Activated naive CD8-positive, alpha-beta T cell treated with anti-CD3 and anti-CD28 coated beads, Interleukin-2, amount 50 U/mL, for 16 hours (primary cell): ENCODE data around the gene GRIK3.

Experiments
- DNase-seq: peaks from one replicate; pipeline ENCODE4 v3.0.0-alpha.2; 2020; ENCODE audit warnings: low read depth, low spot score

GRIK3 gene

DNA sequence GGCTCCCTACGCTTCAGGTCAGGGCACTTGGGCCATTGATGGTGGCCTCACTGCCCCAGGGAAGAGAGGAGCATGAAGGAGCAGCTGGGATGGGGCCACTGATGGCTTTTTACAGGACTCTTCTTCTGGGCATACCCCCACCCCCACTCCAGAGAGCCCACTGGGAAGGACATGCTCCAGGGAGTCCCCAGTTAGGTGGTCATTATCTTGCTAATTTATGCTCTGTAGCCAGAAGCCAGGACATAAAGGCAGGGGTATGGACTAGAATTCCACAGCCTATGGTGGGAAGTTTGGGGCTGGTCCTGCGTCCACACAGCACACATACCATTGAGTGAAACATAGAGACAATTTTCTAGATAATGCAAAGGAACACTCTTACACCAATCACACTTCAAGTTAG, 8.8 kb upstream of the GRIK3 start:
- no peak for DNase-seq

- DNase-seq: no peak
Measured at GRCh38 chr1:37042506-37042905, 8.2 kb upstream of the GRIK3 start.

DNA sequence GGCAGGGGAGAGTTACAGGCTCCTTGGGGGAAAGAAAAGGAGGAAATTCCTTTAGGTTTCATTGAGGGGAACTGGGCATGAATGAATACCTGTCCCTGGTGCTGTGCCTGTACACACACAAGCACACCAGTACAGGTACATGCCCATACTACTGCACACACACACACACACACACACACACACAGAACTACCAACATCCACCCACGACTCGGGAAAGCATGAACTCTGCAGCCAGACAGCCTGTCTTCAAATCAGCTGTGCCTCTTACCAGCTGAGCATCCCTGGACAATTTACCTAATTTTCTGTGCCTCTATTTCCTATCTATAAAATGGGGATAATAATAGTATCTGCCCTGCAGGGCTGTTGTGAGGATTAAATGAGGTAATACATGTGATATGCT, 7.2 kb upstream of the GRIK3 start:
- no peak for DNase-seq

DNA sequence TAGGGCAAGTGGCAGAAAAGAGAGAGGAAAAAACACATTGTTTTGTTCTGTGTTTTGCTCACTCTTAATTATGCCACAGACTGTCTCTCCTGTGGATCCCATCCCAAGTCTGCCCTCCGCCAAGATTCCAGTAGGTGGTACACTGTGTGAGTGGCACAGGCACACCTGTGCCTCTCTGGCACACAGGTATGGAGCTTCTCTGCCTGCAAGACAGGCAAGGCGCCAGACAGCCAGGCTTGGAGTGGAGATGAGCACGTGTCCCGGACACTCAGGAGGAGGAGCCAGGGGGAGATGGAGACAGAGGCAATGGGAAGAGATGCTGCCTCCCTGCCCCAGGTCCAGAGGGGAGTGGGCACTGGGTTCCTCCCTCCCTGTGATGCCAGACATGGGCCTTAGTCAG, 6.5 kb upstream of the GRIK3 start:
- no peak for DNase-seq

DNA sequence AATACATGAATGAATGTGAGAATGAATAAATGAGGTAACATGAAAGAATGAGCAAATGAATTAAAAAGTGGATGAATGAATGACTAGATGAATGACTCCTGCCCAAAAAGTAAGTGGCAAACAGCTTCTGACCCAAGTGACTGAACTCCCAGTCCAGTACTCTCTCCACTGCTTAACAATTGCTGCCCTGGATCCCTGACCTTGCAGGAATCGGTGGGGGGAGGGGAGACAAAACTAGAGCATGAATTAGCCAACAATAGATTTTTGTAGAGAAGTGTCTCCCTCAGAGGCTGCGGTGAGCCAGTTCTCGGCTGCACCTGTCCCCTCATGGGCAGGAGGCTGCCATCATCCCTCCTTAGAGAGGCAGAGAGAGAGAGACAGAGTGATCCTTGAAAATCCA, 5.9 kb upstream of the GRIK3 start:
- DNase-seq: no peak

- no peak for DNase-seq
Measured at GRCh38 chr1:37038227-37039093, 4.1 kb upstream of the GRIK3 start.

DNA sequence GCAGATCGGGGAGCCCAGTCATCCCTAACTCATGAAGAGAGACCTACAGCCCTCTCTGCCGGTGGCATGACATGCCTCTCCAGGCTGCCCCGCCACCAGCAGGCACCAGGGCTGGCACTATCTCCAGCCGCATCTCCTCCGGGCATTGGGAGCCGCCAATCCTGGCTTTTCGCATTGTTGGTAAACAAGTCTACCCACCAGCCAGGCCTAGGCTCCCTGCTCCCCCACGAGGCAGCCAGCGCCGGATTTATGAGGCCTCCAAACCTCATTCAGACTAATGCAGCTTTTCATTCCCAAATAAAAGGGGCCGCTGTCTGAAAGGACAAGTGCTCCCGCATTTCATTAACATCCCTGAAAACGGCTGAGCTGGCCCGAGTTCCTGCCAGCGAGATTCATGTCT, 3.4 kb upstream of the GRIK3 start:
- no peak for DNase-seq

DNA sequence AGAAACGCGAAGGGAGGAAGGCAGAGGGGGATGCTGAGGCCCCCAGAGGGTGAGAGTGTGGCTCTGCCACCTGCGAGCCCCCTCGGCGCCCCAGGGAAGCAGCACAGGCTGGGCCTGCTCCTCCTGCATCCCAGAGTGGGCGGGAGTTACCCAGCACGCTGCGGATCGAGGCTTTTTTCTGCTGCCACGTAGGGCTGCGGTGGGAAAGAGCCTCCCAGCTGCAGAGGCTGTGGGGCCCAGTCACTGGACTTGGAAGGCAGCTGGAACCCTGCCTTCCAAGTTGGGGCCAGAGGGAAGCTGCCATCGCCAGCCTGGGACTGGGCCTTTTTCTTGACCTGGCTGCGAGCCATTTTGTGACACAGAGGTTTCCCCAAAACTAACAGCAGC, 2.3 kb upstream of the GRIK3 start:
- DNase-seq: no peak

DNA sequence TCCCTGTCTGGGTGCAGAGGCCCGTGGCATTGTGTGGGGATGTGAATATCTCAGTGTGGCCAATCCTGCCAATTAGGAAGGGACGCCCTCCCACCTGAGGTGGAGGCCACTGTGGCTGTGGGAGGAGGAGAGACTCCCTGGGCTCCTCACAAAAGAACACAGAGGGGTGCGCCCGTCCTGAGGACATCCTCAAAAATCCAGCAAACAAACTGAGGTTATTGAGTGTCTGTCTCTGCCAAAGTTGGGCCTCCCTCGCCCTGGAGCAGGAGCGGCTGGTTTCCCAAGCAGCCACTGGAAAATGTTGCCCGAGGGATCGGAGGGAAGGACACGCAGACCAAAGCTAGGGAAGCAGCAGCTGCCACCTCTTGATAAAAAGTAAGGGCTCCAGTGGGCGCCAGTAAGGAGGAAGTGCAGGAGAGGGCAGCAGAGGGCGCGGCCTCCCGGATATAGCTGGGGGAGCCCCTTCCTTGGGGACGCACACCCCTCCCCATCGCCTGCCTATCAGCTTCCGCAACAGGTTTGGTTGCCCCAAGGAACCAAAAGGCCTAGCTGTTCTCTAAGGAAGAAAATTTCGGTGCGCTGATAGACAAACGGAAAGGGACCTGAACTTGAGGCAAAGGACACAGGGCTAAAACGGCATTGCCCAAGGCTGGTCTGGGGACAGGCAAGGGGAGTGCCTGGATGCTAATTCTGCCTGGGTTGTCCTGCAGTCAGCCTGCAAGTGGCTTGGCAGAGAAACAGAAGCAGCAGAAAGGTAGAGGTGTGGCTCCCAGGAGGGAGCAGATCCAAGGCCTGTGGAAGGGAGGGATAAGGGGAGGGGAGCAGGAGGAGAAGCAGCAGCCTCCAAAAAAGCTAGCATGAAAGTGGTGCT, 1.7 kb upstream of the GRIK3 start:
- DNase-seq: no peak

DNA sequence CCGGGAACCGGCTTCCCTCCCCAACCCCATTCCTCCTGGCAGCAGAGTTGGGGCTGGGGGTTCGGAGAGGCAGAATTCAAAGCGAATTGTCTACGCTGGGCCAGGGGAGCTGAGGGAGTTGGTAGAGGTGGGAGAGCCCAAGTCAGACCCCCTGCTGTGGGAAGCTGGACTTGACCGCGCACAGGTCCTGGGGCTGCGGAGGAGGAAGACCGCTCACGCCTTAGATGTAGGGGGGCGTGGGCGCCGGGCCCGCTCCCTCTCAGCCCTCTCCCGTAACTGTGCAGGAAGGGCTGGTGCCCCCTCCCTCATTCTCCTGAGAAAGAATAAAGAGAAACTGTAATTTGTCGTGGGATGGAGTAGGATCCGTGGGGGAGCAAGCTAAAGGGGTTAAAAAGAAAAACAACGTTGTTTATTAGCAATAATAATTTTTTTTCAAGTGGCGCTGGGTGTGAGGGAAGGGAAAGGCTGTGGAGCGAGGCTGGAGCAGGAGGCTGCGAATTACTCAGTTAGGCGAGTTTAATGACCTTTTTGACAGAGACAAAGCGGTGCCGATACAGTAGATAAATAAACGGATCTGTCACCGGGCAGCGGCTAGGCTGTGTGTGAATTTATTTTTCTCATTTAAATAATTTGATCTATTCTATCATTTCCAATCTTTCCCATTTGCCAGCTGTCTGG, 838 bp upstream of the GRIK3 start:
- no peak for DNase-seq

DNA sequence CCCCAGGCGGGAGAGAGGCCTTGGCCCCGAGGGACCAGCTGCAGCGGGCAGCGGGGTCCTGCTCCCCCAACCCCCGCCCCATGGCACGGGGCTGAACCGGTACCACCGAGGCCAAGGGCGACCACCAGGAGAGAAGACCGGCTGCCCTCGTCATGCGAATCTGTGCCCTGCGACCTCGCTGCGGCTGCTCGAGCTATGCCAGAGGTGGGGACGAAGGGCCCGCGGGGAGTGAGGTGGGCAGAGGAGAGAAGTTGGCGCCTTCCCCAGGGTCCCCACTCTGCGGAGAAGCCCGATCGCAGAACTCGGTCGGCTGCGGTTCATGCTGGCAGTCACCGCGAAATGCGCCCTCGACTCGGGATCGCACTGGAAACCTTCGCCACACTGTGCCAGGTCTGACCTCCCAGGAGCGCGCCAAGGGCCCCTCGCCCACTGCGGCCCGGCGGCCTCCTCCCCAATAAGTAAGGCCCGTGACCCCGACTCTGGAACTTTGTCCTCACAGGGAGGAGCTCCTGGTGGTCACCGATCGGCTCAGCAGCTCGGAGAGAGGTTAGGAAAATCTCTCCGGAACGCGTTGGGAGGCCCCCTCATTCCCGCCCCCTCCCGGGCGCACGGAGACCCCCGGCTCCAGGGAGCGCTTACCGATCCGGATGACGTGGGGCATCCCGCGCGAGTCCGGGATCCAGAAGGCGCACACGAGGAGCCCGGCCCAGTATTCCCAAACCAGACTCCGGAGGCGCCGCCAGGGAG, 787 bp downstream of the GRIK3 start:
- no peak for DNase-seq

DNA sequence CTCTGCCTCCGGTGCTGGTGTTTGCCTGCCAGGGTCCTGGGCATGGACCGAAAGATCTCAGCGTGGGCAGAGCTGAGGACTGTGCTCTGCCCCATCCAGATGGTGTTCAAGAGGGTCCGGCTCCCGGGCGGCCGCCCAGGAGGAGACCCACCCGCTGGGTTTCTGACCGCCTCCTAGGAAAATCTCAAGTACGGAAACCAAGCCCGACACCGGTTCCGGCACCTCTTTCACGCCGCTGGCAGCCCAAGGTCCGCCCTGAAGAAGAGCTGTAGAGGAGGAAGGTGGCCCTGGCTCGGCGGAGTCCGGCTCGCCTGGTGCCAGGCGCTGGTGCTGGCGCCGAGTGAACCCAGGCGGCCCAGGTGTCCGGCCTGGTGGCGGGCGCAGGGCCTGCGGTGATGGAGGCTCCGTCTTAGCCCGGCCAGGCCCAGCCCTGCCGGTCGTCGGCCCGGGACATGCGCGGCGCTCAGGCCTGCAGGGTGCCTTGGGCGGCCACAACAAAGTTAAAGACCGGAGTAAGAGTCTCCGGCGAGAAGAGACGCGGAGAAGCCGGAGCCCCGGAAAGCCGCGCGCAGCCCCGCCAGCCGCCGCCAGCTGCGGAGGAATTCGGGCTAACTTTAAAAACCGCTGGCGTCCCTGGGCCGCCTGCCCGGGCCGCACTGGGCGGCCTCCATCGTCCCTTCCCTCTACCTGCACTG, 1.5 kb downstream of the GRIK3 start:
- DNase-seq: no peak

- no peak for DNase-seq
Measured at GRCh38 chr1:37031871-37032270, 2.4 kb downstream of the GRIK3 start.

DNA sequence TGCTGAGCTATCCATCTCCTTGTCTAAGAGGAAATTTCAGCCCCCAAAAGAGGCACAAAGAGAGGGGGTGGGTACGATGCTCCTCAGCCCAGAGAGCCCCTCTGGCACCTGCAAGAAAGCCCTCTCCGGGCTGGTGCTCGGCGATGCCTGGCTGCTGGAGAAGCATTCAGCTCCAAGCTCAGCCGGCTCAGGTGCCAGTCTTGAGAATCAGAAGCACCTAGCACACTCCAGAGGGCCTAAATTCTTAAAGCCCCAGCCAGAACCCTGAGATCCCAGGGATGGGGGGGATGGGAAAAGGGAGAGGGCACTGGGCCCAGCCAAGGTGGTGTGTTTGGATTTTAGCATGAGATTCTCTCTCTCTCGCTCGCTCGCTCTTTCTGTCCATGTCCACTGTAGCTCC, 2.9 kb downstream of the GRIK3 start:
- DNase-seq: no peak

- no peak for DNase-seq
Measured at GRCh38 chr1:37028981-37029617, 5.2 kb downstream of the GRIK3 start.

GRCh38 chr1:37021502-37021901, 12.8 kb downstream of the GRIK3 start:
- no peak for DNase-seq

GRCh38 chr1:37020653-37021277, 13.6 kb downstream of the GRIK3 start:
- no peak for DNase-seq

DNA sequence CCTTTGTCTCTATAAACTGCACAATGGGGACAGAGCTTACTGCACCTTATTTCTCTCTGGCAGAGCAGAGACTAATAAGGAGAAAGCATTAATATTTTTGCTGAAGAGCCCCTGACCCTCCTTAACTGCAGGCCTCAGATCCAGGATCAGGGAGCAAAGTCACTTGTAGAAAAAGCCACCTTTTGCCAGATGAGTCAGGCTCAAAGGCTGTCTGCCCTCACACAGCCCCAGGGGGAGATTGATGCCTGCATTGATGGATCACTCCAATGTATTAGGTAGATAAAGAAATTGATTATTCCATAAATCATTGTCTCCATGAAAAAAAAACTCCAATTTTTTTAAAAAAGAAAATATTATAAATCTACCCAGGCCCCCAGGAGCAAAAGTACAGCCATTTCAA, 15.8 kb downstream of the GRIK3 start:
- DNase-seq: no peak

DNA sequence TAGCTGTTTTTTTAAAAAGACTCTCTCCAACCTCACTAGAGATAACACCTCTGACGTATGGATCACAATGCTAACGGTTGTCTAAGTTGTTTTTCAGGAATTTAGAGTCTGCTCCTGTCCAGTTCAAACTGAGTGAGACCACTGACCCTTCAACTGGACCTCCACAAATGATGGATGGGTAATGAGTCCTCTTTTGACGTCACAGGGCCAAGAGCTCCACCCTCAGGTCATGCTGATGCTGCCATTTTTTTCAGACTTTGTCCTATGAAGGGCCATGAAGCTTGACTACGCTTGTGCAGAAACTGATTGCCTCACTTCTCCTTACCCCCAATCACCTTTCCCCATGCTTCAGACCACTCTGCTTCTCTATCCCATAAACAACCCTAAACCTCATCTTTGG, 16.6 kb downstream of the GRIK3 start:
- no peak for DNase-seq

- no peak for DNase-seq
Measured at GRCh38 chr1:37016121-37016520, 18.2 kb downstream of the GRIK3 start.
